GM12878 (cell line): ENCODE data around the gene SDS. TPM values are rescaled to one million over a fixed set of nuclear protein-coding genes. Genes with fewer than 3 reads are reported as not detected.

Experiments used
- ATAC-seq: fragments of 200-7000 bp; cut with Tn5 transposase; 3 replicates; pipeline ENCODE4 v1.9.1; 2020; ENCODE audit warnings: mild to moderate bottlenecking, moderate library complexity
- BruUV-seq: library from RNA; stranded (reverse); fragments of 400-500 nt; replicated peaks from 2 replicates; lab custom pipeline; 2021; lab: Mats Ljungman, UMichigan
- CTCF ChIA-PET: fragments of 300-600 bp; sonication (Branson Sonifier 250); formaldehyde crosslinking; extraction: SDS; loops from one replicate; lab custom pipeline; 2021; ENCODE audit warnings: inconsistent platforms; lab: Yijun Ruan, JAX
- POLR2A ChIA-PET: fragments of 350-600 bp; formaldehyde crosslinking; extraction: SDS; loops from one replicate; lab custom pipeline; 2021; ENCODE audit warnings: inconsistent platforms; lab: Charles Lee
- RAD21 ChIA-PET: fragments of 300-600 bp; sonication (Branson Sonifier 250); formaldehyde crosslinking; loops from one replicate; lab custom pipeline; 2023; ENCODE audit warnings: antibody characterized with exemption; ENCODE audit not compliant: unreplicated experiment; lab: Charles Lee
- SMC1A ChIA-PET: fragments of 300-600 bp; sonication (Branson Sonifier 250); formaldehyde crosslinking; loops from one replicate; lab custom pipeline; 2023; ENCODE audit not compliant: unreplicated experiment, uncharacterized antibody; lab: Charles Lee
- DNase-seq: peaks from one replicate; pipeline ENCODE4 v3.0.0-alpha.2; 2011; ENCODE audit warnings: low read depth, low spot score
- FAIRE-seq: peaks from 3 replicates; lab custom pipeline; 2011; peaks lifted over from hg19 to GRCh38; lab: Jason Lieb, UNC
- H2AFZ ChIP-seq: 2 replicates; pipeline ENCODE4 v1.6.0; 2011; ENCODE audit warnings: low read depth, low read length, control low read depth; ENCODE audit not compliant: control insufficient read depth
- H3K27ac ChIP-seq: 2 replicates; pipeline ENCODE4 v1.5.1; 2011; ENCODE audit warnings: control low read depth; ENCODE audit not compliant: control insufficient read depth, insufficient read depth
- H3K27me3 ChIP-seq, 2 experiments: replicated peaks in 1 of 2; 2 replicates each; pipeline versions ENCODE4 v1.6.0 to v1.6.1; 2011; ENCODE audit warnings: low read length in 1 of 2; ENCODE audit not compliant: control insufficient read depth in 2 of 2, insufficient read depth in 2 of 2
- H3K36me3 ChIP-seq, 2 experiments: 2 replicates each; pipeline ENCODE4 v1.5.1; 2011; ENCODE audit warnings: low read length in 1 of 2; ENCODE audit not compliant: control insufficient read depth in 2 of 2, insufficient read depth in 2 of 2
- H3K4me1 ChIP-seq: 2 replicates; pipeline ENCODE4 v1.6.1; 2011; ENCODE audit warnings: mild to moderate bottlenecking, low read length, moderate library complexity, mixed read lengths; ENCODE audit not compliant: control insufficient read depth, insufficient read depth
- H3K4me2 ChIP-seq: 2 replicates; pipeline ENCODE4 v1.6.0; 2011; ENCODE audit warnings: control low read depth; ENCODE audit not compliant: control insufficient read depth, insufficient read depth
- H3K4me3 ChIP-seq: fragments of 200-600 bp; sonication (generic); 2 replicates; pipeline ENCODE4 v1.5.1; 2016
- H3K79me2 ChIP-seq: 2 replicates; pipeline ENCODE4 v1.6.0; 2011; ENCODE audit warnings: low read length; ENCODE audit not compliant: control insufficient read depth, insufficient read depth
- H3K9ac ChIP-seq: 2 replicates; pipeline ENCODE4 v1.8.0; 2011; ENCODE audit warnings: low read length, control low read depth, mixed read lengths; ENCODE audit not compliant: control insufficient read depth, insufficient read depth
- H3K9me3 ChIP-seq: replicated peaks from 3 replicates; pipeline ENCODE4 v1.5.1; 2011; ENCODE audit warnings: mild to moderate bottlenecking, low read length; ENCODE audit not compliant: control insufficient read depth, insufficient read depth
- H4K20me1 ChIP-seq: 2 replicates; pipeline ENCODE4 v1.6.0; 2011; ENCODE audit not compliant: control insufficient read depth, insufficient read depth
- CEBPB ChIP-seq, 2 experiments: fragments of 150-350 bp in 1 of 2; IDR thresholded peaks; 2 replicates each; pipeline ENCODE4 v1.6.1; 2012 to 2014; ENCODE audit warnings: low read depth in 2 of 2, low read length in 2 of 2, borderline replicate concordance in 1 of 2, inconsistent platforms in 1 of 2
- ETV6 ChIP-seq, 2 experiments: fragments of 450-650 bp in 1 of 2; IDR thresholded peaks in 1 of 2; conservative IDR thresholded peaks in 1 of 2; 2 replicates each; pipeline ENCODE4 v1.6.1; 2014; ENCODE audit warnings: antibody characterized with exemption in 1 of 2, borderline replicate concordance in 1 of 2, low read depth in 1 of 2, mild to moderate bottlenecking in 1 of 2, moderate library complexity in 1 of 2
- EZH2 ChIP-seq: IDR thresholded peaks from 2 replicates; pipeline ENCODE4 v1.6.1; 2012; ENCODE audit warnings: low read depth, mild to moderate bottlenecking, control low read depth, inconsistent platforms, low read length, borderline replicate concordance; ENCODE audit not compliant: control insufficient read depth
- GATAD2B ChIP-seq: fragments of 450-650 bp; conservative IDR thresholded peaks from 2 replicates; pipeline ENCODE4 v1.6.1; 2017; ENCODE audit warnings: low read depth, mild to moderate bottlenecking, moderate library complexity
- HCFC1 ChIP-seq: fragments of 150-350 bp; IDR thresholded peaks from 2 replicates; pipeline ENCODE4 v1.6.1; 2014; ENCODE audit warnings: low read length
- IRF5 ChIP-seq: fragments of 450-650 bp; IDR thresholded peaks from 2 replicates; pipeline ENCODE4 v1.6.1; 2017; ENCODE audit warnings: borderline replicate concordance
- NKRF ChIP-seq: fragments of 450-650 bp; conservative IDR thresholded peaks from 2 replicates; pipeline ENCODE4 v1.6.1; 2017; ENCODE audit warnings: mild to moderate bottlenecking, moderate library complexity
- POU2F2 ChIP-seq: IDR thresholded peaks from 3 replicates; pipeline ENCODE4 v1.6.1; 2011; ENCODE audit warnings: low read depth, mild to moderate bottlenecking, low read length, borderline replicate concordance
- RELA ChIP-seq: fragments of 450-650 bp; IDR thresholded peaks from 2 replicates; pipeline ENCODE4 v1.8.0; 2014; ENCODE audit warnings: borderline replicate concordance; ENCODE audit not compliant: partially characterized antibody
- TCF3 ChIP-seq: IDR thresholded peaks from 2 replicates; pipeline ENCODE4 v1.6.1; 2012; ENCODE audit warnings: low read depth, mild to moderate bottlenecking, low read length, borderline replicate concordance; ENCODE audit not compliant: insufficient read depth
- WGBS: methylation state at CpG from one replicate; pipeline ENCODE4 v1.1.6; 2016; ENCODE audit warnings: low lambda C conversion rate; ENCODE audit not compliant: insufficient replicate concordance, insufficient coverage; ENCODE audit errors: missing lambda C conversion rate; 5-methylcytosine and 5-hydroxymethylcytosine counted together
- in situ Hi-C: fragments of 300-500 bp; cut with MboI; formaldehyde crosslinking; loops from 9 replicates; pipeline ENCODE4 v1.14.3; 2018; ENCODE audit warnings: mixed read lengths
- intact Hi-C: fragments of 100-400 bp; cut with micrococcal nuclease; formaldehyde crosslinking; loops from one replicate; pipeline ENCODE4 v1.14.2; 2022; ENCODE audit not compliant: unreplicated experiment
- polyA plus RNA-seq, 11 experiments: library from polyadenylated mRNA; depleted of rRNA in 4 of 11; unstranded in 6 of 11; stranded (reverse) in 5 of 11; fragments of >200 nt; fragmentation: Nextera tagmentation in 4 of 11; fragmentation: Illumina TruSeq in 1 of 11; extraction: Ambion mirVana in 4 of 11; extraction: Trizol in 1 of 11; gene quantifications; 1 replicate in 1 of 11; 2 replicates in 10 of 11; pipeline versions ENCODE4 v1.2.1 to v1.2.3, GENCODE V29; 2011 to 2016; ENCODE audit warnings: inconsistent platforms in 2 of 11, missing spikeins in 2 of 11, low read depth in 1 of 11
- total RNA-seq, 4 experiments: library from RNA; depleted of rRNA in 3 of 4; stranded (reverse); fragments of >200 nt in 3 of 4; fragmentation: Illumina TruSeq in 1 of 4; extraction: Trizol in 1 of 4; gene quantifications; 2 replicates each; pipeline versions ENCODE4 v1.2.1 to v1.2.3, GENCODE V29; 2013 to 2021
- TF ChIP-seq, protein P1 (sequence below): fragments of 450-650 bp; formaldehyde crosslinking; IDR thresholded peaks from 2 replicates; pipeline ENCODE4 v1.4.0; 2020; ENCODE audit warnings: mild to moderate bottlenecking, moderate library complexity
- TF ChIP-seq, protein P2 (sequence below): IDR thresholded peaks from 2 replicates; pipeline ENCODE4 v1.6.1; 2011; ENCODE audit warnings: borderline replicate concordance, low read depth, mild to moderate bottlenecking, moderate library complexity, low read length; ENCODE audit not compliant: insufficient read depth, poor library complexity, severe bottlenecking
- TF ChIP-seq, protein P3 (sequence below): IDR thresholded peaks from 2 replicates; pipeline ENCODE4 v1.6.1; 2011; ENCODE audit warnings: low read depth, low read length, improper control_type of control experiment, borderline replicate concordance

Gene SDS
- total and polyA plus RNA-seq, 10 of the 15 experiments (the other 5 are each of a cell fraction or from before 2014, with no cell fraction given): 0.18 TPM; not detected in 9

- H3K36me3 ChIP-seq: no peaks in the 10 kb centered on the region
- no peak for DNase-seq
- FAIRE-seq: no peak
- no peak overlapping the region for H3K4me2 ChIP-seq
- no peaks in the 10 kb centered on the region; the same call in 2 of the 3 replicates for H3K9me3 ChIP-seq
- no peak overlapping the region for H3K4me3 ChIP-seq
- H2AFZ ChIP-seq: no peak overlapping the region
- no TSS peak for BruUV-seq
- in situ Hi-C loops (no loop called here), intact Hi-C loops (no loop called here)
- no peak overlapping the region for H3K27ac ChIP-seq
- 72% methylated on average over 2 of the region's 2 CpGs for WGBS
- no peak overlapping the region for H3K9ac ChIP-seq
- ATAC-seq: no peak
- H3K79me2 ChIP-seq: no peaks in the 10 kb centered on the region
- ChIA-PET CTCF (interaction anchor here (0.6 kb wide), 1 partner anchor 29 kb away, joined by 3 read pairs; no protein-coding TSS in a partner anchor), RAD21 (no interaction called here), SMC1A (no interaction called here), POLR2A (no interaction called here)
- H4K20me1 ChIP-seq: no peaks in the 10 kb centered on the region
- H3K4me1 ChIP-seq: no peaks in the 10 kb centered on the region
- no peaks in the 10 kb centered on the region for H3K27me3 ChIP-seq
- TF ChIP-seq ETV6 (conservative IDR thresholded peaks at IDR 0.05 in 1 of 2, IDR thresholded peaks at IDR 0.05 in 1 of 2; ENCODE audit: borderline replicate concordance in 1 of 2, low read depth in 1 of 2) (no peak), EZH2 (no peak), HCFC1 (no peak), RELA (no peak), GATAD2B (no peak), IRF5 (no peak), CEBPB (IDR thresholded peaks at IDR 0.05; ENCODE audit: borderline replicate concordance in 1 of 2, low read depth in 2 of 2, low read length in 2 of 2) (no peak), POU2F2 (no peak), TCF3 (no peak), NKRF (no peak)
- TF ChIP-seq, protein P1, sequence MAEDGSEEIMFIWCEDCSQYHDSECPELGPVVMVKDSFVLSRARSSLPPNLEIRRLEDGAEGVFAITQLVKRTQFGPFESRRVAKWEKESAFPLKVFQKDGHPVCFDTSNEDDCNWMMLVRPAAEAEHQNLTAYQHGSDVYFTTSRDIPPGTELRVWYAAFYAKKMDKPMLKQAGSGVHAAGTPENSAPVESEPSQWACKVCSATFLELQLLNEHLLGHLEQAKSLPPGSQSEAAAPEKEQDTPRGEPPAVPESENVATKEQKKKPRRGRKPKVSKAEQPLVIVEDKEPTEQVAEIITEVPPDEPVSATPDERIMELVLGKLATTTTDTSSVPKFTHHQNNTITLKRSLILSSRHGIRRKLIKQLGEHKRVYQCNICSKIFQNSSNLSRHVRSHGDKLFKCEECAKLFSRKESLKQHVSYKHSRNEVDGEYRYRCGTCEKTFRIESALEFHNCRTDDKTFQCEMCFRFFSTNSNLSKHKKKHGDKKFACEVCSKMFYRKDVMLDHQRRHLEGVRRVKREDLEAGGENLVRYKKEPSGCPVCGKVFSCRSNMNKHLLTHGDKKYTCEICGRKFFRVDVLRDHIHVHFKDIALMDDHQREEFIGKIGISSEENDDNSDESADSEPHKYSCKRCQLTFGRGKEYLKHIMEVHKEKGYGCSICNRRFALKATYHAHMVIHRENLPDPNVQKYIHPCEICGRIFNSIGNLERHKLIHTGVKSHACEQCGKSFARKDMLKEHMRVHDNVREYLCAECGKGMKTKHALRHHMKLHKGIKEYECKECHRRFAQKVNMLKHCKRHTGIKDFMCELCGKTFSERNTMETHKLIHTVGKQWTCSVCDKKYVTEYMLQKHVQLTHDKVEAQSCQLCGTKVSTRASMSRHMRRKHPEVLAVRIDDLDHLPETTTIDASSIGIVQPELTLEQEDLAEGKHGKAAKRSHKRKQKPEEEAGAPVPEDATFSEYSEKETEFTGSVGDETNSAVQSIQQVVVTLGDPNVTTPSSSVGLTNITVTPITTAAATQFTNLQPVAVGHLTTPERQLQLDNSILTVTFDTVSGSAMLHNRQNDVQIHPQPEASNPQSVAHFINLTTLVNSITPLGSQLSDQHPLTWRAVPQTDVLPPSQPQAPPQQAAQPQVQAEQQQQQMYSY (CRISPR knock-in tag): no peak
- TF ChIP-seq, protein P2, sequence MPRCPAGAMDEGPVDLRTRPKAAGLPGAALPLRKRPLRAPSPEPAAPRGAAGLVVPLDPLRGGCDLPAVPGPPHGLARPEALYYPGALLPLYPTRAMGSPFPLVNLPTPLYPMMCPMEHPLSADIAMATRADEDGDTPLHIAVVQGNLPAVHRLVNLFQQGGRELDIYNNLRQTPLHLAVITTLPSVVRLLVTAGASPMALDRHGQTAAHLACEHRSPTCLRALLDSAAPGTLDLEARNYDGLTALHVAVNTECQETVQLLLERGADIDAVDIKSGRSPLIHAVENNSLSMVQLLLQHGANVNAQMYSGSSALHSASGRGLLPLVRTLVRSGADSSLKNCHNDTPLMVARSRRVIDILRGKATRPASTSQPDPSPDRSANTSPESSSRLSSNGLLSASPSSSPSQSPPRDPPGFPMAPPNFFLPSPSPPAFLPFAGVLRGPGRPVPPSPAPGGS: no peak
- TF ChIP-seq, protein P3, sequence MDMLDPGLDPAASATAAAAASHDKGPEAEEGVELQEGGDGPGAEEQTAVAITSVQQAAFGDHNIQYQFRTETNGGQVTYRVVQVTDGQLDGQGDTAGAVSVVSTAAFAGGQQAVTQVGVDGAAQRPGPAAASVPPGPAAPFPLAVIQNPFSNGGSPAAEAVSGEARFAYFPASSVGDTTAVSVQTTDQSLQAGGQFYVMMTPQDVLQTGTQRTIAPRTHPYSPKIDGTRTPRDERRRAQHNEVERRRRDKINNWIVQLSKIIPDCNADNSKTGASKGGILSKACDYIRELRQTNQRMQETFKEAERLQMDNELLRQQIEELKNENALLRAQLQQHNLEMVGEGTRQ: no peak
These were observed 45.6 kb upstream of the SDS start for GRCh38 chr12:113449299-113449698.
